SK-N-SH (cell line): Measurements from ENCODE around the gene SORBS2. TPM values are rescaled to one million over a fixed set of nuclear protein-coding genes. Genes with fewer than 3 reads are reported as not detected.

Source experiments
- CTCF ChIA-PET: fragments of 300-600, 350-600 bp; formaldehyde crosslinking; extraction: SDS; loops from one replicate; lab custom pipeline; 2021; lab: Yijun Ruan, JAX
- POLR2A ChIA-PET: fragments of 350-600 bp; sonication (Branson Sonifier 250); formaldehyde crosslinking; extraction: SDS; loops from one replicate; lab custom pipeline; 2020; ENCODE audit warnings: antibody characterized with exemption, inconsistent platforms; lab: Yijun Ruan, JAX
- DNase-seq: peaks from one replicate; pipeline ENCODE4 v3.0.0; 2012
- H2AFZ ChIP-seq: fragments of 200-600 bp; sonication (generic); 2 replicates; pipeline ENCODE4 v1.8.1; 2016; ENCODE audit warnings: antibody characterized with exemption, mild to moderate bottlenecking, low read depth
- H3F3A ChIP-seq: fragments of 200-600 bp; sonication (generic); replicated peaks from 2 replicates; pipeline ENCODE3; 2016; ENCODE audit warnings: antibody characterized with exemption, mild to moderate bottlenecking; ENCODE audit not compliant: insufficient read depth
- H3K27ac ChIP-seq, 2 experiments: fragments of 200-500 bp in 1 of 2; fragments of 200-600 bp in 1 of 2; sonication (Bioruptor generic) in 1 of 2; sonication (generic), shearing (Covaris generic) in 1 of 2; 2 replicates each; pipeline versions ENCODE4 v1.5.1 to v1.6.1; 2014 to 2016; ENCODE audit warnings: low read depth in 2 of 2, inconsistent platforms in 1 of 2, low read length in 1 of 2, mild to moderate bottlenecking in 1 of 2, mixed read lengths in 1 of 2
- H3K27me3 ChIP-seq: fragments of 200-600 bp; sonication (generic), shearing (Covaris generic); 2 replicates; pipeline ENCODE4 v1.6.1; 2016; ENCODE audit warnings: mixed run types; ENCODE audit not compliant: insufficient read depth
- H3K36me3 ChIP-seq, 2 experiments: fragments of 200-500 bp in 1 of 2; fragments of 200-600 bp in 1 of 2; sonication (Bioruptor generic) in 1 of 2; sonication (generic) in 1 of 2; replicated peaks in 1 of 2; 2 replicates each; pipeline versions ENCODE3 to v1.5.1; 2014 to 2016; ENCODE audit warnings: low read length in 1 of 2, mild to moderate bottlenecking in 1 of 2; ENCODE audit not compliant: insufficient read depth in 2 of 2, control insufficient read depth in 1 of 2
- H3K4me1 ChIP-seq, 2 experiments: fragments of 200-500 bp in 1 of 2; fragments of 200-600 bp in 1 of 2; sonication (Bioruptor generic) in 1 of 2; sonication (generic), shearing (Covaris generic) in 1 of 2; 2 replicates each; pipeline versions ENCODE4 v1.5.1 to v1.6.1; 2014 to 2016; ENCODE audit warnings: low read depth in 1 of 2, low read length in 1 of 2, mixed run types in 1 of 2; ENCODE audit not compliant: insufficient read depth in 2 of 2, control insufficient read depth in 1 of 2
- H3K4me2 ChIP-seq: fragments of 200-600 bp; sonication (generic), shearing (Covaris generic); 2 replicates; pipeline ENCODE4 v1.6.1; 2017; ENCODE audit warnings: mixed run types
- H3K4me3 ChIP-seq, 2 experiments: fragments of 200-500 bp in 1 of 2; fragments of 200-600 bp in 1 of 2; sonication (Bioruptor generic) in 1 of 2; sonication (generic), shearing (Covaris generic) in 1 of 2; 2 replicates each; pipeline versions ENCODE4 v1.5.1 to v1.8.1; 2014 to 2016; ENCODE audit warnings: low read depth in 2 of 2, inconsistent platforms in 1 of 2, low read length in 1 of 2, mild to moderate bottlenecking in 1 of 2, mixed read lengths in 1 of 2, moderate library complexity in 1 of 2
- H3K79me2 ChIP-seq: fragments of 200-600 bp; sonication (generic); 2 replicates; pipeline ENCODE4 v1.8.1; 2017; ENCODE audit warnings: mild to moderate bottlenecking; ENCODE audit not compliant: insufficient read depth
- H3K9ac ChIP-seq: fragments of 200-600 bp; sonication (generic); 2 replicates; pipeline ENCODE4 v1.6.1; 2017; ENCODE audit warnings: mixed run types
- H3K9me2 ChIP-seq: fragments of 200-600 bp; sonication (generic); 2 replicates; pipeline ENCODE4 v1.6.1; 2017; ENCODE audit warnings: mixed run types
- H3K9me3 ChIP-seq: fragments of 200-600 bp; sonication (generic); 2 replicates; pipeline ENCODE4 v1.6.1; 2017; ENCODE audit warnings: mixed run types, mild to moderate bottlenecking, moderate library complexity
- H4K20me1 ChIP-seq: fragments of 200-600 bp; sonication (generic); 2 replicates; pipeline ENCODE4 v1.6.1; 2017; ENCODE audit warnings: mild to moderate bottlenecking, mixed run types; ENCODE audit not compliant: insufficient read depth
- CHD2 ChIP-seq: fragments of 150-350 bp; IDR thresholded peaks from 2 replicates; pipeline ENCODE4 v1.6.1; 2018; ENCODE audit warnings: low read length; ENCODE audit not compliant: partially characterized antibody
- CTCF ChIP-seq: fragments of 200-600 bp; sonication (generic); IDR thresholded peaks from 2 replicates; pipeline ENCODE4 v1.6.1; 2017; ENCODE audit warnings: antibody characterized with exemption, mild to moderate bottlenecking, moderate library complexity
- ELF1 ChIP-seq: IDR thresholded peaks from 2 replicates; pipeline ENCODE4 v1.4.0; 2012
- FOSL2 ChIP-seq: IDR thresholded peaks from 2 replicates; pipeline ENCODE4 v1.4.0; 2012; ENCODE audit warnings: low read depth, mild to moderate bottlenecking, moderate library complexity, borderline replicate concordance
- FOXJ3 ChIP-seq: sonication (generic); formaldehyde crosslinking; IDR thresholded peaks from 2 replicates; pipeline ENCODE4 v1.5.1; 2020; ENCODE audit warnings: mild to moderate bottlenecking, missing genetic modification reagents
- FOXM1 ChIP-seq: IDR thresholded peaks from 2 replicates; pipeline ENCODE4 v1.4.0; 2012; ENCODE audit warnings: low read depth, mild to moderate bottlenecking
- NFIC ChIP-seq: IDR thresholded peaks from 2 replicates; pipeline ENCODE4 v1.4.0; 2012; ENCODE audit warnings: borderline replicate concordance
- PBX3 ChIP-seq: IDR thresholded peaks from 2 replicates; pipeline ENCODE4; 2012
- RCOR1 ChIP-seq: fragments of 150-350 bp; IDR thresholded peaks from 2 replicates; pipeline ENCODE4 v1.6.1; 2017; ENCODE audit warnings: antibody characterized with exemption, low read length
- RFX5 ChIP-seq: IDR thresholded peaks from 2 replicates; pipeline ENCODE4 v1.6.1; 2012; ENCODE audit warnings: mild to moderate bottlenecking, improper control_type of control experiment, low read length
- TEAD4 ChIP-seq: IDR thresholded peaks from 2 replicates; pipeline ENCODE4 v1.4.0; 2012; ENCODE audit warnings: mild to moderate bottlenecking, borderline replicate concordance; ENCODE audit not compliant: insufficient read depth
- USF2 ChIP-seq: fragments of 150-350 bp; IDR thresholded peaks from 2 replicates; pipeline ENCODE4 v1.6.1; 2017; ENCODE audit warnings: antibody characterized with exemption, low read length, low read depth, borderline replicate concordance
- YY1 ChIP-seq: IDR thresholded peaks from 2 replicates; pipeline ENCODE4 v1.4.0; 2012; ENCODE audit warnings: low read depth, mild to moderate bottlenecking
- WGBS: methylation state at CpG from one replicate; pipeline ENCODE4 v1.1.6; 2017; ENCODE audit warnings: low lambda C conversion rate; 5-methylcytosine and 5-hydroxymethylcytosine counted together
- polyA plus RNA-seq, 3 experiments: library from polyadenylated mRNA; depleted of rRNA; stranded (reverse); fragments of >200 nt; gene quantifications; 2 replicates each; pipeline ENCODE4 v1.2.3, GENCODE V29; 2012

Gene SORBS2
- polyA plus RNA-seq, 1 of the 3 experiments (the other 2 are of a cell fraction) = 2.5 TPM

- no peak for TF ChIP-seq NFIC
- TF ChIP-seq, all 33 proteins: peak for 0
Observed at GRCh38 chr4:185821029-185821419, 9.0 kb upstream of the SORBS2 start (continued).

- POLR2A ChIA-PET = no interaction called here
- no peaks in the 10 kb centered on the region for H3K27me3 ChIP-seq
Observed at GRCh38 chr4:185820146-185821028, 8.4 kb upstream of the SORBS2 start.

More at GRCh38 chr4:185820146-185821028, 8.4 kb upstream of the SORBS2 start:
- Histone ChIP-seq H3K36me3 (no peaks in the 10 kb centered on the region), H3F3A (no peaks in the 10 kb centered on the region), H2AFZ (no peak overlapping the region), H4K20me1 (no peaks in the 10 kb centered on the region), H3K9me3 (no peaks in the 10 kb centered on the region), H3K9ac (no peak overlapping the region), H3K4me1 (peaks cover 0 to 3% of the 10 kb centered on the region in 2 experiments; a peak in 2 of 4 replicates), H3K9me2 (no peaks in the 10 kb centered on the region), H3K79me2 (no peaks in the 10 kb centered on the region), H3K4me3 (no peak overlapping the region), H3K27ac (no peak overlapping the region), H3K4me2 (no peak overlapping the region)
- CTCF ChIA-PET = interaction anchor here (0.6 to 1.7 kb wide), 2 partner anchors 118 to 201 kb away, joined by 3 to 5 read pairs; no protein-coding TSS in a partner anchor
- WGBS = 86% methylated on average over 27 of the region's 29 CpGs
- DNase-seq = no peak
- TF ChIP-seq CTCF (no peak), PBX3 (no peak), RCOR1 (no peak), NFIC (no peak), FOXJ3 (no peak), CHD2 (no peak), ELF1 (no peak), USF2 (no peak), FOXM1 (no peak), YY1 (no peak), RFX5 (no peak), FOSL2 (no peak), TEAD4 (no peak)
